SK-N-SH (cell line): ENCODE results near the gene TCN2. TPM values are rescaled to one million over a fixed set of nuclear protein-coding genes. Genes with fewer than 3 reads are reported as not detected.

Source experiments
- CTCF ChIA-PET: fragments of 300-600, 350-600 bp; formaldehyde crosslinking; extraction: SDS; loops from one replicate; lab custom pipeline; 2021; lab: Yijun Ruan, JAX
- POLR2A ChIA-PET: fragments of 350-600 bp; sonication (Branson Sonifier 250); formaldehyde crosslinking; extraction: SDS; loops from one replicate; lab custom pipeline; 2020; ENCODE audit warnings: antibody characterized with exemption, inconsistent platforms; lab: Yijun Ruan, JAX
- DNase-seq: peaks from one replicate; pipeline ENCODE4 v3.0.0; 2012
- H2AFZ ChIP-seq: fragments of 200-600 bp; sonication (generic); 2 replicates; pipeline ENCODE4 v1.8.1; 2016; ENCODE audit warnings: antibody characterized with exemption, mild to moderate bottlenecking, low read depth
- H3F3A ChIP-seq: fragments of 200-600 bp; sonication (generic); replicated peaks from 2 replicates; pipeline ENCODE3; 2016; ENCODE audit warnings: antibody characterized with exemption, mild to moderate bottlenecking; ENCODE audit not compliant: insufficient read depth
- H3K27ac ChIP-seq, 2 experiments: fragments of 200-500 bp in 1 of 2; fragments of 200-600 bp in 1 of 2; sonication (Bioruptor generic) in 1 of 2; sonication (generic), shearing (Covaris generic) in 1 of 2; 2 replicates each; pipeline versions ENCODE4 v1.5.1 to v1.6.1; 2014 to 2016; ENCODE audit warnings: low read depth in 2 of 2, inconsistent platforms in 1 of 2, low read length in 1 of 2, mild to moderate bottlenecking in 1 of 2, mixed read lengths in 1 of 2
- H3K27me3 ChIP-seq: fragments of 200-600 bp; sonication (generic), shearing (Covaris generic); 2 replicates; pipeline ENCODE4 v1.6.1; 2016; ENCODE audit warnings: mixed run types; ENCODE audit not compliant: insufficient read depth
- H3K36me3 ChIP-seq, 2 experiments: fragments of 200-500 bp in 1 of 2; fragments of 200-600 bp in 1 of 2; sonication (Bioruptor generic) in 1 of 2; sonication (generic) in 1 of 2; replicated peaks in 1 of 2; 2 replicates each; pipeline versions ENCODE3 to v1.5.1; 2014 to 2016; ENCODE audit warnings: low read length in 1 of 2, mild to moderate bottlenecking in 1 of 2; ENCODE audit not compliant: insufficient read depth in 2 of 2, control insufficient read depth in 1 of 2
- H3K4me1 ChIP-seq, 2 experiments: fragments of 200-500 bp in 1 of 2; fragments of 200-600 bp in 1 of 2; sonication (Bioruptor generic) in 1 of 2; sonication (generic), shearing (Covaris generic) in 1 of 2; 2 replicates each; pipeline versions ENCODE4 v1.5.1 to v1.6.1; 2014 to 2016; ENCODE audit warnings: low read depth in 1 of 2, low read length in 1 of 2, mixed run types in 1 of 2; ENCODE audit not compliant: insufficient read depth in 2 of 2, control insufficient read depth in 1 of 2
- H3K4me2 ChIP-seq: fragments of 200-600 bp; sonication (generic), shearing (Covaris generic); 2 replicates; pipeline ENCODE4 v1.6.1; 2017; ENCODE audit warnings: mixed run types
- H3K4me3 ChIP-seq, 2 experiments: fragments of 200-500 bp in 1 of 2; fragments of 200-600 bp in 1 of 2; sonication (Bioruptor generic) in 1 of 2; sonication (generic), shearing (Covaris generic) in 1 of 2; 2 replicates each; pipeline versions ENCODE4 v1.5.1 to v1.8.1; 2014 to 2016; ENCODE audit warnings: low read depth in 2 of 2, inconsistent platforms in 1 of 2, low read length in 1 of 2, mild to moderate bottlenecking in 1 of 2, mixed read lengths in 1 of 2, moderate library complexity in 1 of 2
- H3K79me2 ChIP-seq: fragments of 200-600 bp; sonication (generic); 2 replicates; pipeline ENCODE4 v1.8.1; 2017; ENCODE audit warnings: mild to moderate bottlenecking; ENCODE audit not compliant: insufficient read depth
- H3K9ac ChIP-seq: fragments of 200-600 bp; sonication (generic); 2 replicates; pipeline ENCODE4 v1.6.1; 2017; ENCODE audit warnings: mixed run types
- H3K9me2 ChIP-seq: fragments of 200-600 bp; sonication (generic); 2 replicates; pipeline ENCODE4 v1.6.1; 2017; ENCODE audit warnings: mixed run types
- H3K9me3 ChIP-seq: fragments of 200-600 bp; sonication (generic); 2 replicates; pipeline ENCODE4 v1.6.1; 2017; ENCODE audit warnings: mixed run types, mild to moderate bottlenecking, moderate library complexity
- H4K20me1 ChIP-seq: fragments of 200-600 bp; sonication (generic); 2 replicates; pipeline ENCODE4 v1.6.1; 2017; ENCODE audit warnings: mild to moderate bottlenecking, mixed run types; ENCODE audit not compliant: insufficient read depth
- EP300 ChIP-seq, 2 experiments: IDR thresholded peaks; 2 replicates each; pipeline versions ENCODE4 v1.4.0 to v1.6.1; 2012; ENCODE audit warnings: borderline replicate concordance in 1 of 2, low read depth in 1 of 2, low read length in 1 of 2
- FOXJ3 ChIP-seq: sonication (generic); formaldehyde crosslinking; IDR thresholded peaks from 2 replicates; pipeline ENCODE4 v1.5.1; 2020; ENCODE audit warnings: mild to moderate bottlenecking, missing genetic modification reagents
- FOXM1 ChIP-seq: IDR thresholded peaks from 2 replicates; pipeline ENCODE4 v1.4.0; 2012; ENCODE audit warnings: low read depth, mild to moderate bottlenecking
- JUND ChIP-seq: IDR thresholded peaks from 2 replicates; pipeline ENCODE4 v1.4.0; 2012
- MAX ChIP-seq: IDR thresholded peaks from 2 replicates; pipeline ENCODE4 v1.4.0; 2012; ENCODE audit warnings: low read depth
- MXI1 ChIP-seq: IDR thresholded peaks from 2 replicates; pipeline ENCODE4 v1.6.1; 2012; ENCODE audit warnings: mild to moderate bottlenecking, low read depth, low read length, improper control_type of control experiment
- NFIC ChIP-seq: IDR thresholded peaks from 2 replicates; pipeline ENCODE4 v1.4.0; 2012; ENCODE audit warnings: borderline replicate concordance
- NRF1 ChIP-seq: IDR thresholded peaks from 2 replicates; pipeline ENCODE4 v1.6.1; 2012; ENCODE audit warnings: low read depth, mild to moderate bottlenecking, low read length
- PBX3 ChIP-seq: IDR thresholded peaks from 2 replicates; pipeline ENCODE4; 2012
- POLR2AphosphoS5 ChIP-seq: IDR thresholded peaks from 2 replicates; pipeline ENCODE4 v1.6.1; 2012; ENCODE audit warnings: low read depth, low read length
- RAD21 ChIP-seq: IDR thresholded peaks from 2 replicates; pipeline ENCODE4 v1.6.1; 2012; ENCODE audit warnings: mild to moderate bottlenecking, low read length
- REST ChIP-seq: IDR thresholded peaks from 2 replicates; pipeline ENCODE4 v1.6.1; 2012; ENCODE audit warnings: mild to moderate bottlenecking, low read depth, low read length, moderate library complexity
- RXRA ChIP-seq: IDR thresholded peaks from 2 replicates; pipeline ENCODE4 v1.4.0; 2012; ENCODE audit warnings: low read depth, mild to moderate bottlenecking, borderline replicate concordance
- SIN3A ChIP-seq: IDR thresholded peaks from 2 replicates; pipeline ENCODE4 v1.6.1; 2012; ENCODE audit warnings: low read depth, mild to moderate bottlenecking, low read length, moderate library complexity, borderline replicate concordance
- SMC3 ChIP-seq: IDR thresholded peaks from 2 replicates; pipeline ENCODE4 v1.6.1; 2012; ENCODE audit warnings: low read depth, low read length, improper control_type of control experiment
- TAF1 ChIP-seq: IDR thresholded peaks from 2 replicates; pipeline ENCODE4 v1.6.1; 2012; ENCODE audit warnings: low read depth, mild to moderate bottlenecking, low read length, moderate library complexity, borderline replicate concordance
- TCF12 ChIP-seq: IDR thresholded peaks from 2 replicates; pipeline ENCODE4 v1.4.0; 2012
- TEAD4 ChIP-seq: IDR thresholded peaks from 2 replicates; pipeline ENCODE4 v1.4.0; 2012; ENCODE audit warnings: mild to moderate bottlenecking, borderline replicate concordance; ENCODE audit not compliant: insufficient read depth
- USF1 ChIP-seq: IDR thresholded peaks from 2 replicates; pipeline ENCODE4 v1.4.0; 2012; ENCODE audit warnings: low read depth, borderline replicate concordance
- WGBS: methylation state at CpG from one replicate; pipeline ENCODE4 v1.1.6; 2017; ENCODE audit warnings: low lambda C conversion rate; 5-methylcytosine and 5-hydroxymethylcytosine counted together
- polyA plus RNA-seq, 3 experiments: library from polyadenylated mRNA; depleted of rRNA; stranded (reverse); fragments of >200 nt; gene quantifications; 2 replicates each; pipeline ENCODE4 v1.2.3, GENCODE V29; 2012

The TCN2 gene
- polyA plus RNA-seq, 1 of the 3 experiments (the other 2 are of a cell fraction) = 4.1 TPM

GRCh38 chr22:30615543-30615954 lies 8.6 kb downstream of the TCN2 start:
- Histone ChIP-seq H3K9me3 (no peaks in the 10 kb centered on the region), H3K27me3 (no peaks in the 10 kb centered on the region), H3K27ac (no peak overlapping the region), H3K36me3 (no peaks in the 10 kb centered on the region), H3K9me2 (no peaks in the 10 kb centered on the region), H3F3A (no peaks in the 10 kb centered on the region), H3K4me3 (no peak overlapping the region), H3K4me2 (no peak overlapping the region), H3K4me1 (no peaks in the 10 kb centered on the region), H2AFZ (no peak overlapping the region), H4K20me1 (no peaks in the 10 kb centered on the region), H3K9ac (no peak overlapping the region), H3K79me2 (no peaks in the 10 kb centered on the region)
- no peak for DNase-seq
- ChIA-PET CTCF (interaction anchor here (1.7 to 3.9 kb wide), 2 partner anchors 9 to 19 kb away, joined by 6 to 13 read pairs; partner anchors contain the start of gene TCN2), POLR2A (no interaction called here)
- TF ChIP-seq SIN3A (no peak), TAF1 (no peak), NRF1 (no peak), RXRA (no peak), USF1 (no peak), NFIC (no peak), REST (no peak), MXI1 (no peak), TCF12 (no peak), RAD21 (no peak), JUND (no peak), POLR2AphosphoS5 (no peak)
- 63% methylated on average over 3 of the region's 7 CpGs for WGBS

- Histone ChIP-seq H3K9me2 (no peaks in the 10 kb centered on the region), H3K27me3 (no peaks in the 10 kb centered on the region), H3K4me1 (no peaks in the 10 kb centered on the region), H3K36me3 (no peaks in the 10 kb centered on the region), H3K27ac (no peak overlapping the region), H3K4me2 (no peak overlapping the region), H3F3A (no peaks in the 10 kb centered on the region), H3K9me3 (no peaks in the 10 kb centered on the region), H2AFZ (no peak overlapping the region), H3K9ac (no peak overlapping the region), H3K79me2 (no peaks in the 10 kb centered on the region), H4K20me1 (no peaks in the 10 kb centered on the region), H3K4me3 (no peak overlapping the region)
- POLR2A ChIA-PET = no interaction called here
- 84% methylated on average over 6 of the region's 6 CpGs for WGBS
- DNase-seq = no peak
- CTCF ChIA-PET = no interaction called here
- TF ChIP-seq FOXJ3 (CRISPR knock-in tag) (no peak), RXRA (no peak), FOXM1 (no peak), SMC3 (no peak), EP300 (IDR thresholded peaks at IDR 0.05; ENCODE audit: borderline replicate concordance in 1 of 2, low read depth in 1 of 2, low read length in 1 of 2) (no peak), NFIC (no peak), POLR2AphosphoS5 (no peak), MXI1 (no peak), JUND (no peak), TEAD4 (no peak), NRF1 (no peak), PBX3 (no peak), MAX (no peak), REST (no peak)
Observed at GRCh38 chr22:30617819-30618218, 10.8 kb downstream of the TCN2 start.
